Prostate gland (tissue), 2 donors: ENCODE data around the gene APOL3.

Experiments
- POLR2A ChIP-seq: fragments of 450-650 bp; IDR thresholded peaks from one replicate; pipeline ENCODE4 v1.6.1; 2016; ENCODE audit warnings: antibody characterized with exemption, mild to moderate bottlenecking
- TF ChIP-seq, protein P1 (sequence below), 4 experiments: fragments of 200-600 bp in 2 of 4; fragments of 450-650 bp in 2 of 4; sonication (generic) in 2 of 4; IDR thresholded peaks; 1 replicate in 3 of 4; 2 replicates in 1 of 4; pipeline ENCODE4 v1.5.1; 2016 to 2019; ENCODE audit warnings: antibody characterized with exemption in 4 of 4, mild to moderate bottlenecking in 2 of 4, moderate library complexity in 2 of 4

DNA sequence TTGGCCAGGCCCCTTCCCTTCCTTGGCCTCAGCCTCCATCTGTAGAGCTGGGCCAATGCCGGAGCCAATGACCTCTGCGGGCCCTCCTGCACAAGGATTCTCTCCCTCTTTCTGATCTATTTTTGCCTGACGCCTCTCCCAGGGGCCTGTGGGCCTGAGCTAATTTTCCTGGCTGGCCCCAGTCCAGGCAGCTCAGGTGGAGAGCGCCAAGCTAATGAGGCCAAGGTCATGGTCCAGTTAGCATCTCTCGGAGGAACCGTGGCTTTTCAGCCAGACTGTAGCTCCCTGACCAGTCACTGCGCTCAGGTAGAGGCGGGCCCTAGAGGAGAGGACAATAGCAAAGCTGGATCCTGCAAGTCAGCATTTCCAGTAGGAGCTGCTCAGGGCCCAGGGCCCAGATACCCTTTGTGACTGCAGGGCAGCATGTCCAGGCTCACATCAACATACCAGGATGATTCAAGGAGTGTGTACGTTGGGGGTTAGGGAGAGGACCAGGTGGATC is 43.5 kb downstream of the APOL3 start:
- no peak for TF ChIP-seq POLR2A
- TF ChIP-seq, protein P1, sequence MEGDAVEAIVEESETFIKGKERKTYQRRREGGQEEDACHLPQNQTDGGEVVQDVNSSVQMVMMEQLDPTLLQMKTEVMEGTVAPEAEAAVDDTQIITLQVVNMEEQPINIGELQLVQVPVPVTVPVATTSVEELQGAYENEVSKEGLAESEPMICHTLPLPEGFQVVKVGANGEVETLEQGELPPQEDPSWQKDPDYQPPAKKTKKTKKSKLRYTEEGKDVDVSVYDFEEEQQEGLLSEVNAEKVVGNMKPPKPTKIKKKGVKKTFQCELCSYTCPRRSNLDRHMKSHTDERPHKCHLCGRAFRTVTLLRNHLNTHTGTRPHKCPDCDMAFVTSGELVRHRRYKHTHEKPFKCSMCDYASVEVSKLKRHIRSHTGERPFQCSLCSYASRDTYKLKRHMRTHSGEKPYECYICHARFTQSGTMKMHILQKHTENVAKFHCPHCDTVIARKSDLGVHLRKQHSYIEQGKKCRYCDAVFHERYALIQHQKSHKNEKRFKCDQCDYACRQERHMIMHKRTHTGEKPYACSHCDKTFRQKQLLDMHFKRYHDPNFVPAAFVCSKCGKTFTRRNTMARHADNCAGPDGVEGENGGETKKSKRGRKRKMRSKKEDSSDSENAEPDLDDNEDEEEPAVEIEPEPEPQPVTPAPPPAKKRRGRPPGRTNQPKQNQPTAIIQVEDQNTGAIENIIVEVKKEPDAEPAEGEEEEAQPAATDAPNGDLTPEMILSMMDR (IDR thresholded peaks at IDR 0.05), result no peak
